Suppressor macrophage treated with lipopolysaccharide for 1 hour (primary cell): ENCODE data around the gene THOC6.
A peak's percentile ranks its signal among the peaks of the same experiment; 100 is the strongest.

Experiments used
- DNase-seq, 3 donors: peaks; one replicate each; pipeline ENCODE4 v3.0.0-alpha.2; 2020 to 2022

The THOC6 gene

GRCh38 chr16:3023669-3024478 is at the start of gene THOC6, which contains the start of gene HCFC1R1:
TSS of gene THOC6 (plus strand) at chr16:3024035. CDS start at chr16:3024327, 292 bp downstream.
TSS of gene HCFC1R1 (minus strand) at chr16:3023942. CDS start at chr16:3023941, 1 bp downstream.
- DNase-seq: peak; percentile 98

GRCh38 chr16:2974319-2975056 is 49.3 kb upstream of the THOC6 start:
- DNase-seq: no peak

GRCh38 chr16:2975161-2975795 is 48.6 kb upstream of the THOC6 start:
- no peak for DNase-seq

GRCh38 chr16:2976201-2976600 is 47.6 kb upstream of the THOC6 start:
- no peak for DNase-seq

- DNase-seq: no peak
These were observed 47.2 kb upstream of the THOC6 start for GRCh38 chr16:2976673-2977072.

GRCh38 chr16:2977440-2977839 is 46.4 kb upstream of the THOC6 start:
- no peak for DNase-seq

GRCh38 chr16:2979669-2980226 is 44.1 kb upstream of the THOC6 start:
- peak; percentile 74 to 87 (median 81) for DNase-seq

- DNase-seq: peak; percentile 95 to 99 (median 98)
These were observed 43.3 kb upstream of the THOC6 start, which contains the start of gene PKMYT1 for GRCh38 chr16:2980227-2981176. TSS of gene PKMYT1 (minus strand) at chr16:2980446. CDS start at chr16:2979657, 789 bp downstream.

GRCh38 chr16:2981177-2981898 is 42.5 kb upstream of the THOC6 start:
- DNase-seq: no peak

GRCh38 chr16:2981899-2982250 is 42.0 kb upstream of the THOC6 start:
- DNase-seq: no peak

GRCh38 chr16:2982402-2982801 is 41.4 kb upstream of the THOC6 start:
- DNase-seq: no peak

GRCh38 chr16:2983706-2984136 is 40.1 kb upstream of the THOC6 start:
- DNase-seq: peak; percentile 83 to 92 (median 91)

GRCh38 chr16:2985462-2985861 is 38.4 kb upstream of the THOC6 start:
- no peak for DNase-seq

GRCh38 chr16:2985893-2986355 is 37.9 kb upstream of the THOC6 start:
- DNase-seq: no peak

- DNase-seq: no peak
These were observed 37.1 kb upstream of the THOC6 start for GRCh38 chr16:2986623-2987188.

- no peak for DNase-seq
These were observed 36.5 kb upstream of the THOC6 start for GRCh38 chr16:2987286-2987685.

GRCh38 chr16:2987833-2988232 is 36.0 kb upstream of the THOC6 start:
- DNase-seq: no peak

GRCh38 chr16:2988590-2989099 is 35.2 kb upstream of the THOC6 start:
- DNase-seq: no peak

GRCh38 chr16:2990891-2991290 is 32.9 kb upstream of the THOC6 start:
- DNase-seq: no peak

GRCh38 chr16:2991566-2992261 is 32.1 kb upstream of the THOC6 start:
- DNase-seq: no peak
